Testis (tissue), 3 donors: ENCODE measurements around the gene SPINT3. TPM values are rescaled to one million over a fixed set of nuclear protein-coding genes. Genes with fewer than 3 reads are reported as not detected.
"Not testable (repeated sequence)": the region's sequence is repeated elsewhere in the genome, so short reads cannot be mapped to it uniquely, and the experiment has no call there.

Experiments used
- DNase-seq: peaks from one replicate; pipeline ENCODE4 v3.0.0-alpha.2; 2019
- H3K27ac ChIP-seq, 2 donors: fragments of 200-600 bp; sonication (generic); one replicate each; pipeline ENCODE4 v1.5.1; 2019
- H3K27me3 ChIP-seq: fragments of 200-600 bp; sonication (generic); one replicate; pipeline ENCODE4 v1.5.1; 2019
- H3K36me3 ChIP-seq: fragments of 200-600 bp; sonication (generic); one replicate; pipeline ENCODE4 v1.5.1; 2017; ENCODE audit warnings: low read depth; ENCODE audit errors: missing control alignments
- H3K4me1 ChIP-seq: fragments of 200-600 bp; sonication (generic); one replicate; pipeline ENCODE4 v1.5.1; 2019
- H3K4me3 ChIP-seq, 2 donors: fragments of 200-600 bp; sonication (generic); one replicate each; pipeline ENCODE4 v1.5.1; 2017 to 2019
- H3K9me3 ChIP-seq: fragments of 200-600 bp; sonication (generic); one replicate; pipeline ENCODE4 v1.5.1; 2017
- CTCF ChIP-seq, 3 experiments: fragments of 450-650 bp in 2 of 3; fragments of 200-600 bp in 1 of 3; sonication (generic) in 1 of 3; IDR thresholded peaks; one replicate each; pipeline ENCODE4 v1.5.1; 2016 to 2019; ENCODE audit warnings: antibody characterized with exemption in 3 of 3, mild to moderate bottlenecking in 2 of 3, moderate library complexity in 1 of 3
- POLR2A ChIP-seq: fragments of 450-650 bp; IDR thresholded peaks from one replicate; pipeline ENCODE4 v1.6.1; 2017; ENCODE audit warnings: antibody characterized with exemption, mild to moderate bottlenecking, moderate library complexity
- WGBS, 2 donors: methylation state at CpG; one replicate each; pipeline ENCODE4 v1.1.5; 2018; 5-methylcytosine and 5-hydroxymethylcytosine counted together
- intact Hi-C: fragments of 100-400 bp; cut with DNase I; formaldehyde crosslinking; loops from one replicate; pipeline ENCODE4 v1.15.1; 2023; ENCODE audit warnings: low total_unique reads
- polyA plus RNA-seq: library from polyadenylated mRNA; stranded (reverse); fragments of 350-450 nt; fragmentation: Illumina TruSeq; extraction: RNeasy Lipid Tissue Mini Kit (QIAGEN cat#74804); gene quantifications from one replicate; pipeline ENCODE4 v1.2.3, GENCODE V29; 2014; ENCODE audit warnings: low read depth, low replicate concordance; ENCODE audit not compliant: insufficient read depth
- total RNA-seq, 2 donors: library from RNA; depleted of rRNA; stranded (reverse); fragments of >200 nt; gene quantifications; one replicate each; pipeline ENCODE4 v1.2.3, GENCODE V29; 2016

SPINT3 gene
- total and polyA plus RNA-seq, 3 donors from 2014 or later, result not detected

- Histone ChIP-seq H3K4me3 (peak overlapping the region; percentile 34 to 49), H3K27ac (no peak overlapping the region), H3K4me1 (no peaks in the 10 kb centered on the region), H3K27me3 (no peaks in the 10 kb centered on the region), H3K36me3 (no peaks in the 10 kb centered on the region), H3K9me3 (no peaks in the 10 kb centered on the region)
- TF ChIP-seq POLR2A, result no peak
- no peak for TF ChIP-seq CTCF (IDR thresholded peaks at IDR 0.05)
- no peak for DNase-seq
- 21 to 38% methylated on average over 20 of the region's 20 CpGs for WGBS, 2 donors
- intact Hi-C loops, result no loop called here
Observed at GRCh38 chr20:45487231-45487635, 28.2 kb downstream of the SPINT3 start.

- H3K4me3 ChIP-seq, result no peak overlapping the region
Observed at GRCh38 chr20:45485388-45485787, 30.0 kb downstream of the SPINT3 start.

GRCh38 chr20:45484676-45485075 is 30.7 kb downstream of the SPINT3 start:
- intact Hi-C loops, result no loop called here
- H3K27me3 ChIP-seq, result no peaks in the 10 kb centered on the region

More at GRCh38 chr20:45485388-45485787, 30.0 kb downstream of the SPINT3 start:
- Histone ChIP-seq H3K27me3 (no peaks in the 10 kb centered on the region), H3K4me1 (no peaks in the 10 kb centered on the region), H3K9me3 (no peaks in the 10 kb centered on the region), H3K36me3 (no peaks in the 10 kb centered on the region), H3K27ac (no peak overlapping the region)
- no peak for DNase-seq
- TF ChIP-seq POLR2A, result no peak
- TF ChIP-seq CTCF (IDR thresholded peaks at IDR 0.05), result no peak
- 78 to 80% methylated on average over 4 of the region's 4 CpGs for WGBS, 2 donors
- intact Hi-C loops, result no loop called here

GRCh38 chr20:45479822-45480221 is 35.6 kb downstream of the SPINT3 start:
- no peaks in the 10 kb centered on the region for H3K9me3 ChIP-seq
- H3K4me3 ChIP-seq, result no peak overlapping the region
- TF ChIP-seq POLR2A, result no peak
- H3K36me3 ChIP-seq, result no peaks in the 10 kb centered on the region
- H3K27ac ChIP-seq, result no peak overlapping the region
- DNase-seq, result no peak
- intact Hi-C loops, result no loop called here
- WGBS, 2 donors, result 91 to 94% methylated on average over 6 to 7 of the region's 7 CpGs
- no peaks in the 10 kb centered on the region for H3K27me3 ChIP-seq
- no peaks in the 10 kb centered on the region for H3K4me1 ChIP-seq

More at GRCh38 chr20:45484676-45485075, 30.7 kb downstream of the SPINT3 start:
- H3K4me3 ChIP-seq, result no peak overlapping the region
- H3K4me1 ChIP-seq, result no peaks in the 10 kb centered on the region
- no peak for TF ChIP-seq CTCF (IDR thresholded peaks at IDR 0.05)
- no peak for TF ChIP-seq POLR2A
- no peaks in the 10 kb centered on the region for H3K36me3 ChIP-seq
- no peak overlapping the region for H3K27ac ChIP-seq
- WGBS, 2 donors, result 53 to 56% methylated on average over 6 of the region's 6 CpGs
- DNase-seq, result no peak
- no peaks in the 10 kb centered on the region for H3K9me3 ChIP-seq

- H3K27ac ChIP-seq, H3K27me3 ChIP-seq, H3K9me3 ChIP-seq, intact Hi-C loops, H3K36me3 ChIP-seq, DNase-seq, H3K4me3 ChIP-seq, H3K4me1 ChIP-seq: not testable (repeated sequence)
- 84 to 92% methylated on average over 6 to 7 of the region's 7 CpGs for WGBS, 2 donors
Observed at GRCh38 chr20:45477530-45478148, 37.8 kb downstream of the SPINT3 start.

- H3K9me3 ChIP-seq, H3K36me3 ChIP-seq, H3K4me3 ChIP-seq, H3K27me3 ChIP-seq, intact Hi-C loops, H3K27ac ChIP-seq, DNase-seq: not testable (repeated sequence)
- peaks cover 15% of the 10 kb centered on the region for H3K4me1 ChIP-seq
- WGBS, 2 donors, result 84 to 94% methylated on average over 3 of the region's 3 CpGs
Observed at GRCh38 chr20:45472286-45472685, 43.1 kb downstream of the SPINT3 start.
